RWPE1 (cell line): Measurements from ENCODE around the gene SORT1.

Source experiments
- CTCF ChIA-PET: fragments of 350-600 bp; sonication (Branson Sonifier 250); formaldehyde crosslinking; extraction: SDS; loops from one replicate; lab custom pipeline; 2021; lab: Yijun Ruan, JAX
- POLR2A ChIA-PET: fragments of 400-600 bp; formaldehyde crosslinking; extraction: SDS; loops from one replicate; lab custom pipeline; 2020; ENCODE audit warnings: antibody characterized with exemption; ENCODE audit not compliant: low non-redundant PET; lab: Yijun Ruan, JAX
- DNase-seq: peaks from one replicate; pipeline ENCODE4 v3.0.0; 2012; ENCODE audit warnings: low spot score
- H3K27ac ChIP-seq: fragments of 450-650 bp; 2 replicates; pipeline ENCODE4 v1.5.1; 2017
- CTCF ChIP-seq: fragments of 450-650 bp; conservative IDR thresholded peaks from 2 replicates; pipeline ENCODE4 v1.5.1; 2017; ENCODE audit warnings: low read depth, mild to moderate bottlenecking

Gene SORT1

DNA sequence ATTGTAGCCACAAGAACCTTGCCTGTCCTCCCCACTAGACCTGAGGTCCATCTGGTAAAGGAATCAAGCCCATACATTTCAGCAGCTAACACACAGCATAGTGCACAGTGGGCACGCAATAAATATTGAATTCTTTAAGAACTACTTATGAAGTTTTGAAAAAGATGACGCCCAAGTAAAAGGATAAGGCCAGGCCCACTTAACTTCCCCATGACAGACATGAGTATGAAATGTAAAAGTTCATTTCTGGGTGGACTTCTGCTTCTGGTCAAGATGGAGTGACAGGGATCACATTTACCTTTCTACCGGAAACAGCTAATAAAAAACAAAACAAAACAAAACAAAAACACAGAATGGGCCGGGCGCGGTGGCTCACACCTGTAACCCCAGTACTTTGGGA, 25.4 kb downstream of the SORT1 start:
- CTCF ChIA-PET, result interaction anchor here (0.5 to 0.6 kb wide), 3 partner anchors 12 to 1088 kb away, joined by 4 read pairs; no protein-coding TSS in a partner anchor
- POLR2A ChIA-PET, result no interaction called here
- no peak overlapping the region for H3K27ac ChIP-seq
- no peak for TF ChIP-seq CTCF
- DNase-seq, result no peak

DNA sequence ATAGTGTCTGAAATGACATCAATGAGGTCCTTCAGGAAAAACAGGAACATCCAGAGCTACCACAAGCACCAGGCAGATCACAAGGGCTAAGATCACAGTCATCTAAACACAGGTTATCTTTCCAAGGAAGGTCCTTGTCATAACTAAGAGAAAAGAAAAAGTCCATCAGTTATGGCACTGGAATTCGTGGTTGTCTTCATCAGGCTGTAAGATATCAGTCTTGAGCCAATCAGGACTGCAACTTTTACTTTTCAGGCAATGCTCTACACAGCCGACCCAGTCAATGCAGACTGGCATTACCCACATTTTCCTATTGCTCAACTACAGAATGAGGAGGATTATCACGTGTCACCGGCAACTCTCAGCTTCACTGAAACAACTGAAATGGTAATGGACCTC, 26.4 kb downstream of the SORT1 start:
- CTCF ChIA-PET, result no interaction called here
- no peak for TF ChIP-seq CTCF
- DNase-seq, result no peak
- POLR2A ChIA-PET, result no interaction called here
- H3K27ac ChIP-seq, result no peak overlapping the region

DNA sequence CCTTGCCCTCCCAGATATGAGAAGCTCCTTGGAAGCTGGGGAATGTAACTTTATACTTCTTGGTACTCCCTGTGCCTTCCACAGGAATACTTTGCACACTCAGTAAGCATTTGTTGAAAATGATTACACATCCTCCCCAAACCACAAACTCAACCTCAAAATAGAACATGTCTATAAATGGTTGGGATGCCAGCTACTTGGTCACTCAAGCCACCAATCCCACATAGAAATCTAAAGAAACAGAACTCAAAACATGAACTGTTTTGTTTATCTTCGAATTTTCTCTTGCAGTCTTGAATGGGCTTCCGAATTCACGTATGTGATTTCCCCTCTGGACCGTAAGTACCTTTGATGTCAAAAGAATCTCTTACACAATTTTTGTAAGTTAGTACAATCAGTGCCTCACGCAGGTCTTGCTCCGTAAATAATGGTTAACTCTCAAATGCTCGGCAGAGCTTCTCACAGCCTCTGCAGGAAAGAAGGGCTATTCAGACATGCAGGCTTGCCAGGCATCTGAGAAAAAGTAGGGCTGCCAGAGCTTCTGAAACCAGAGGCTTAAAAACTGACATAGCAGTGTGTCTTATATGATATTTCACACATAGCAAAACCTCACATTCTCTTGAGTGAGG, 26.9 kb downstream of the SORT1 start:
- no peak for DNase-seq
- POLR2A ChIA-PET, result no interaction called here
- CTCF ChIA-PET, result no interaction called here
- H3K27ac ChIP-seq, result no peak overlapping the region
- no peak for TF ChIP-seq CTCF

GRCh38 chr1:109369167-109369746, 28.5 kb downstream of the SORT1 start:
- CTCF ChIA-PET, result no interaction called here
- POLR2A ChIA-PET, result no interaction called here
- TF ChIP-seq CTCF, result no peak
- no peak for DNase-seq
- no peak overlapping the region for H3K27ac ChIP-seq

GRCh38 chr1:109368464-109368863, 29.3 kb downstream of the SORT1 start:
- TF ChIP-seq CTCF, result no peak
- POLR2A ChIA-PET, result no interaction called here
- CTCF ChIA-PET, result no interaction called here
- no peak for DNase-seq
- H3K27ac ChIP-seq, result no peak overlapping the region

GRCh38 chr1:109367626-109368025, 30.1 kb downstream of the SORT1 start:
- CTCF ChIA-PET, result interaction anchor here (0.6 kb wide), 1 partner anchor 427 kb away, joined by 4 read pairs; no protein-coding TSS in a partner anchor
- no peak for DNase-seq
- POLR2A ChIA-PET, result no interaction called here
- TF ChIP-seq CTCF, result no peak
- no peak overlapping the region for H3K27ac ChIP-seq
